ENCODE results near the gene FUT8.

DNA sequence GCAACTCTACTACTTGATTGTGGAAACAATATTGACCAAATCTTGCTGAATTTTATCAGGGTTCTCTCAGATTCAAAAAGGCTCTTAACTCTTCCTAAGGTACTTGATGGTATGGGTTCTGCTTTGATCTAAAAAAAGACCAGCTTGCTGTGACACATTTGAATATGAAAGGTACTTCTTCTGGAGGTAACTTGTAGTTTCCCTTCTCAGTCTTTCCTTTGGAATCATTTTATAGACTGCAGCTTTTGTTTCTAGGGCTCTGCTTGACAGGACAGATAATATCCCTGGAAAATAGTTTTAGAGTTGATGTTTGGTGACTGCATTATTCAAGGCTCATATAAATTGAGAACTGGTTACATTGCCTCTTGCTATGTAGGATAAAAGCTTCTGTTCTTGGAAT lies 251.9 kb downstream of the FUT8 start:
- TF ChIP-seq POLR2A (IDR thresholded peaks at IDR 0.05), result no peak
- TF ChIP-seq, protein P1, sequence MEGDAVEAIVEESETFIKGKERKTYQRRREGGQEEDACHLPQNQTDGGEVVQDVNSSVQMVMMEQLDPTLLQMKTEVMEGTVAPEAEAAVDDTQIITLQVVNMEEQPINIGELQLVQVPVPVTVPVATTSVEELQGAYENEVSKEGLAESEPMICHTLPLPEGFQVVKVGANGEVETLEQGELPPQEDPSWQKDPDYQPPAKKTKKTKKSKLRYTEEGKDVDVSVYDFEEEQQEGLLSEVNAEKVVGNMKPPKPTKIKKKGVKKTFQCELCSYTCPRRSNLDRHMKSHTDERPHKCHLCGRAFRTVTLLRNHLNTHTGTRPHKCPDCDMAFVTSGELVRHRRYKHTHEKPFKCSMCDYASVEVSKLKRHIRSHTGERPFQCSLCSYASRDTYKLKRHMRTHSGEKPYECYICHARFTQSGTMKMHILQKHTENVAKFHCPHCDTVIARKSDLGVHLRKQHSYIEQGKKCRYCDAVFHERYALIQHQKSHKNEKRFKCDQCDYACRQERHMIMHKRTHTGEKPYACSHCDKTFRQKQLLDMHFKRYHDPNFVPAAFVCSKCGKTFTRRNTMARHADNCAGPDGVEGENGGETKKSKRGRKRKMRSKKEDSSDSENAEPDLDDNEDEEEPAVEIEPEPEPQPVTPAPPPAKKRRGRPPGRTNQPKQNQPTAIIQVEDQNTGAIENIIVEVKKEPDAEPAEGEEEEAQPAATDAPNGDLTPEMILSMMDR (IDR thresholded peaks at IDR 0.05), result no peak

All from thyroid gland (tissue), 4 donors.